HG03196 (cell line): ENCODE data around the gene FCRL2.
"Not testable (repeated sequence)": the region's sequence is repeated elsewhere in the genome, so short reads cannot be mapped to it uniquely, and the experiment has no call there.

Experiments used
- ATAC-seq: cut with Tn5 transposase; IDR thresholded peaks from one replicate; pipeline ENCODE4 v1.9.1; 2021; ENCODE audit not compliant: unreplicated experiment

The FCRL2 gene

GRCh38 chr1:157753611-157754010, 23.3 kb downstream of the FCRL2 start:
- no peak for ATAC-seq

GRCh38 chr1:157751283-157751682, 25.6 kb downstream of the FCRL2 start:
- ATAC-seq: no peak

- ATAC-seq: no peak
These were observed 28.6 kb downstream of the FCRL2 start for GRCh38 chr1:157748262-157748817.

GRCh38 chr1:157739229-157739901, 37.6 kb downstream of the FCRL2 start:
- no peak for ATAC-seq

- not testable (repeated sequence) for ATAC-seq
These were observed 40.9 kb downstream of the FCRL2 start for GRCh38 chr1:157735991-157736390.

- ATAC-seq: no peak
These were observed 42.6 kb downstream of the FCRL2 start for GRCh38 chr1:157734321-157734720.

GRCh38 chr1:157732755-157733154, 44.2 kb downstream of the FCRL2 start:
- ATAC-seq: no peak

- no peak for ATAC-seq
These were observed 51.7 kb downstream of the FCRL2 start for GRCh38 chr1:157725221-157725577.

GRCh38 chr1:157724537-157725220, 52.3 kb downstream of the FCRL2 start:
- no peak for ATAC-seq

GRCh38 chr1:157723157-157723556, 53.8 kb downstream of the FCRL2 start:
- ATAC-seq: no peak

GRCh38 chr1:157721985-157722384, 54.9 kb downstream of the FCRL2 start:
- no peak for ATAC-seq

- ATAC-seq: no peak
These were observed 61.2 kb downstream of the FCRL2 start for GRCh38 chr1:157715736-157716135.

GRCh38 chr1:157711802-157712201, 65.1 kb downstream of the FCRL2 start:
- no peak for ATAC-seq

- ATAC-seq: no peak
These were observed 72.1 kb downstream of the FCRL2 start for GRCh38 chr1:157704878-157705277.

- no peak for ATAC-seq
These were observed 73.0 kb downstream of the FCRL2 start for GRCh38 chr1:157703981-157704380.

- no peak for ATAC-seq
These were observed 74.6 kb downstream of the FCRL2 start for GRCh38 chr1:157702308-157702825.

- ATAC-seq: no peak
These were observed 76.2 kb downstream of the FCRL2 start, which contains the start of gene FCRL3 for GRCh38 chr1:157700732-157701131. Gene FCRL3 (minus strand): TSS chr1:157700769. CDS start chr1:157700489, 280 bp downstream.

- no peak for ATAC-seq
These were observed 76.6 kb downstream of the FCRL2 start for GRCh38 chr1:157700305-157700704.

GRCh38 chr1:157697781-157698569, 79.0 kb downstream of the FCRL2 start:
- no peak for ATAC-seq

GRCh38 chr1:157696966-157697628, 79.8 kb downstream of the FCRL2 start:
- no peak for ATAC-seq
